ENCODE data around the gene FHOD3. TPM values are rescaled to one million over a fixed set of nuclear protein-coding genes. Genes with fewer than 3 reads are reported as not detected.

The FHOD3 gene
- total and polyA plus RNA-seq, 2 of the 13 experiments (the other 11 are each of a cell fraction or from before 2014, with no cell fraction given): 0.07 TPM; not detected in 1

GRCh38 chr18:36409779-36410178, 112.3 kb downstream of the FHOD3 start:
- H4K20me1 ChIP-seq (ENCODE audit: insufficient read depth, low read length): no peaks in the 10 kb centered on the region
- no peak overlapping the region for H2AFZ ChIP-seq (ENCODE audit: low read length)
- no peak for TF ChIP-seq ZNF672 (CRISPR knock-in tag; IDR thresholded peaks at IDR 0.05)
- TF ChIP-seq ZFP90 (CRISPR knock-in tag; IDR thresholded peaks at IDR 0.05; ENCODE audit: borderline replicate concordance): no peak
- ChIA-PET POLR2A (no interaction called here), CTCF (ENCODE audit: low intra/inter-chr PET ratio, low total read pairs) (no interaction called here)
- no peaks in the 10 kb centered on the region for H3K4me1 ChIP-seq (ENCODE audit: insufficient read depth, low read length)
- H3K4me2 ChIP-seq (ENCODE audit: low read depth, low read length): no peak overlapping the region
- H3K27me3 ChIP-seq (ENCODE audit: control insufficient read depth in 1 of 2, insufficient read depth in 2 of 2, low read length in 2 of 2): no peaks in the 10 kb centered on the region
- H3K9me3 ChIP-seq (ENCODE audit: low read length): no peaks in the 10 kb centered on the region
- H3K36me3 ChIP-seq (replicated peaks in 1 of 2; ENCODE audit: control insufficient read depth in 1 of 2, insufficient read depth in 2 of 2, low read length in 2 of 2): no peaks in the 10 kb centered on the region
- ATAC-seq: no peak
- no peak for DNase-seq (ENCODE audit: low spot score)
- no TSS peak for BruUV-seq (replicated peaks)
- H3K4me3 ChIP-seq (replicated peaks in 1 of 3; ENCODE audit: insufficient read depth in 1 of 3, low read depth in 2 of 3, low read length in 3 of 3): no peak overlapping the region
- FAIRE-seq: no peak
- no peak overlapping the region for H3K27ac ChIP-seq (ENCODE audit: extremely low read length, insufficient read depth, low read length)
- in situ Hi-C loops (cut with HindIII; ENCODE audit: extremely low pct_ligation_motif_present, low pct_unique_long_range_greater_than_20kb): loop anchor here (10.0 kb wide), 1 partner anchor 315 kb away; no protein-coding TSS in a partner anchor
- WGBS (ENCODE audit: low lambda C conversion rate): 41% methylated on average over 3 of the region's 5 CpGs
- H3K9ac ChIP-seq (ENCODE audit: insufficient read depth, low read depth, low read length): no peak overlapping the region
- no peaks in the 10 kb centered on the region for H3K79me2 ChIP-seq (ENCODE audit: insufficient read depth, low read length)
- intact Hi-C loops (cut with micrococcal nuclease; ENCODE audit: unreplicated experiment): no loop called here

GRCh38 chr18:36410346-36410745, 112.8 kb downstream of the FHOD3 start:
- no peaks in the 10 kb centered on the region for H3K4me1 ChIP-seq (ENCODE audit: insufficient read depth, low read length)
- no peaks in the 10 kb centered on the region for H3K36me3 ChIP-seq (replicated peaks in 1 of 2; ENCODE audit: control insufficient read depth in 1 of 2, insufficient read depth in 2 of 2, low read length in 2 of 2)
- no peak overlapping the region for H3K27ac ChIP-seq (ENCODE audit: extremely low read length, insufficient read depth, low read length)
- H3K4me2 ChIP-seq (ENCODE audit: low read depth, low read length): no peak overlapping the region
- POLR2A ChIA-PET: no interaction called here
- ATAC-seq: no peak
- CTCF ChIA-PET (ENCODE audit: low intra/inter-chr PET ratio, low total read pairs): no interaction called here
- no peaks in the 10 kb centered on the region for H3K79me2 ChIP-seq (ENCODE audit: insufficient read depth, low read length)
- intact Hi-C loops (cut with micrococcal nuclease; ENCODE audit: unreplicated experiment) (no loop called here), in situ Hi-C loops (cut with HindIII; ENCODE audit: extremely low pct_ligation_motif_present, low pct_unique_long_range_greater_than_20kb) (loop anchor here (10.0 kb wide), 1 partner anchor 316 kb away; no protein-coding TSS in a partner anchor)
- no peaks in the 10 kb centered on the region for H3K9me3 ChIP-seq (ENCODE audit: low read length)
- no peak for TF ChIP-seq TFDP1 (CRISPR knock-in tag; IDR thresholded peaks at IDR 0.05; ENCODE audit: borderline replicate concordance)
- H3K9ac ChIP-seq (ENCODE audit: insufficient read depth, low read depth, low read length): no peak overlapping the region
- no peaks in the 10 kb centered on the region for H4K20me1 ChIP-seq (ENCODE audit: insufficient read depth, low read length)
- no peak overlapping the region for H3K4me3 ChIP-seq (replicated peaks in 1 of 3; ENCODE audit: insufficient read depth in 1 of 3, low read depth in 2 of 3, low read length in 3 of 3)
- 11% methylated on average over 3 of the region's 3 CpGs for WGBS (ENCODE audit: low lambda C conversion rate)
- no peak for FAIRE-seq
- DNase-seq (ENCODE audit: low spot score): no peak
- H2AFZ ChIP-seq (ENCODE audit: low read length): no peak overlapping the region
- H3K27me3 ChIP-seq (ENCODE audit: control insufficient read depth in 1 of 2, insufficient read depth in 2 of 2, low read length in 2 of 2): no peaks in the 10 kb centered on the region
- BruUV-seq (replicated peaks): no TSS peak

Data from HepG2 (cell line).